Measurements from ENCODE around the gene INPP5E.

The INPP5E gene

GRCh38 chr9:136448655-136449054, 9.0 kb upstream of the INPP5E start:
- no peak for DNase-seq (ENCODE audit: low read depth in 2 of 2, low spot score in 1 of 2)

DNA sequence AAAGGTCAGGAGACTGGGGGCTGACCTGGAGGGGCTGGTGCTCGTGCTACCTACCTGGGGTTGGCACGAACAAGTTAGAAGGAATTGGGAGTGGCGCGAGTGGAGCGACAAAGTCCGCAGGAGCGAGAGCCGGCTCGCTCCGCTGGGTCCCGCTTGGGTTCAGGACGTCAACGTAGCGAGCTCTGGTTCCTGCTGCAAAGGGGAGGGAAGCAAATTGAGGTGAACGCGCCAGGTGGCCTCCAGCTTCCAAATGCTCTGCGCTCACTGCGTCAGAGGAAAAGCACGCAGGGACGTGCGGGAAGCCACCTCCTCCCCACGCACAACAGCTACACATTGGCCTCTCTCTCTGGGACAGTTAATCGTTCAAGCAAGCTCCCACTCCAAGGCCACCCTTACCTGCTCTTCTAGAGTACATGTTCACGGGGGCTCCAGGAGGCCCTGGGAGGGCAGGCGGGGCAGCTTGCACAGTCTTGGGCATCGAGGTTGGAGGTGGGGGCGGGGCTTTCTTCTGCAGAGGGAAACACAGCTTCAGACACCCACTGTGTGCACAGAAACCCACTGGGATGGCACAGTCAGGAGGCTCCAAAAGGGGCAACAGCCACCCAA, 7.6 kb upstream of the INPP5E start:
- no peak for DNase-seq (ENCODE audit: low read depth in 2 of 2, low spot score in 1 of 2)

- DNase-seq (ENCODE audit: low read depth in 2 of 2, low spot score in 1 of 2) = no peak
Measured at GRCh38 chr9:136445799-136446198, 6.2 kb upstream of the INPP5E start.

GRCh38 chr9:136444102-136444501, 4.5 kb upstream of the INPP5E start:
- DNase-seq (ENCODE audit: low read depth in 2 of 2, low spot score in 1 of 2) = no peak

DNA sequence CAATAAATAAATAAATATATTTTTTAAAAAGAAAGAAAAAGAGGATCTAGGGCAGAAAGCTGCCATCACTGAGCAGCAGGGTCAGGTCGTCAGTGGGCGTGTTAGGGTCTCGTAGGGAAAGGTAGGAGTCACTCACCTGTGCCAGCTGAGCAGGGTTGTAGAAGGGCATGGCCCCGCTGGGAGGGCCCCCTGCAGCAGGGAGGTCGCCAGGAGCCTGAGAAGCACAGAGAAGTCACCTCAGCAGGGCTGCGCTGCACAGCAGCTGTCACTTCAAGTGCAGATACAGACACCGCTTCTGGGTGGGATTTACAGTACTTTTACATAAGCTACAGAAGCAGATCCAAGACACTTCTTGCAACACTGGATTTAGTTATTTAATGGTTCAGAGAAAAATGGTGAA, 4.0 kb upstream of the INPP5E start:
- no peak for DNase-seq (ENCODE audit: low read depth in 2 of 2, low spot score in 1 of 2)

DNA sequence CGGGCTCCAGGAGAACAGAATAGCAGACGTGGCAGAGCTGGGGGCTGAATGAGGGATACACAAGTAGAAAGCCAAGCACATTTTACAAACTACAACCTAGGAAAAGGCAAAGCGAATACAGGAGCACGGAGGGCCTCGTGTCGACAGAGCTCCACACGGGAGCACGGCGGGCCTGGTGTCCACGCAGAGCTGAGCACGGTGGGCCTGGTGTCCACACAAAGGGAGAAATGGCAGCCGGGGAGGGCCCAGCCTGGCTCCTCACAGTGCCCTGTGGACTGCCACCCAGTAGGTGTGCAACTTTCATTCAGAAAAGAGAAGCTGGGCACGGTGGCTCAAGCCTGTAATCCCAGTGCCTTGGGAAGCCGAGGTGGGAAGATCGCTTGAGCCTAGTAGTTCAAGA, 3.4 kb upstream of the INPP5E start:
- no peak for DNase-seq (ENCODE audit: low read depth in 2 of 2, low spot score in 1 of 2)

DNA sequence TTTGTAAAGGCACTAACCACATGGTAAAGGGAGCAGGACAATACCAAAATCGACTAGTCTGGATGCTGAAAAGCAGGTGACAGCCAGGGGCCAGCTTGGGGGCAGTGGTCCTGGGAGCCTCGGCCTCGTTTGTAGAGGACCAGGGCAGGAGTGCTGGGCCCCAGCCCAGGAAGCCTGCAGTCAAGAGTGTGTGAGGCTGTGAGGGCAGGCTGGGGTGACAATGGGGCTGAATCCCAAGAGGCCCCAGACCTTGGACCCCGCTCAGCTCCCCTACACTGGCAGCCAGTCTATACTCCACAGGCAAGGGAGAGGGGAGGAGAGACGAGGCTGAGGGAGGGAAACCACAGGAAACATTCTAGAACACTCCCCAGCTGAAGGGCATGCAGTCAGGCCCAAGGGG, 2.6 kb upstream of the INPP5E start:
- no peak for DNase-seq (ENCODE audit: low read depth in 2 of 2, low spot score in 1 of 2)

GRCh38 chr9:136441681-136442245, 2.1 kb upstream of the INPP5E start:
- no peak for DNase-seq (ENCODE audit: low read depth in 2 of 2, low spot score in 1 of 2)

GRCh38 chr9:136441191-136441680, 1.6 kb upstream of the INPP5E start:
- no peak for DNase-seq (ENCODE audit: low read depth in 2 of 2, low spot score in 1 of 2)

DNA sequence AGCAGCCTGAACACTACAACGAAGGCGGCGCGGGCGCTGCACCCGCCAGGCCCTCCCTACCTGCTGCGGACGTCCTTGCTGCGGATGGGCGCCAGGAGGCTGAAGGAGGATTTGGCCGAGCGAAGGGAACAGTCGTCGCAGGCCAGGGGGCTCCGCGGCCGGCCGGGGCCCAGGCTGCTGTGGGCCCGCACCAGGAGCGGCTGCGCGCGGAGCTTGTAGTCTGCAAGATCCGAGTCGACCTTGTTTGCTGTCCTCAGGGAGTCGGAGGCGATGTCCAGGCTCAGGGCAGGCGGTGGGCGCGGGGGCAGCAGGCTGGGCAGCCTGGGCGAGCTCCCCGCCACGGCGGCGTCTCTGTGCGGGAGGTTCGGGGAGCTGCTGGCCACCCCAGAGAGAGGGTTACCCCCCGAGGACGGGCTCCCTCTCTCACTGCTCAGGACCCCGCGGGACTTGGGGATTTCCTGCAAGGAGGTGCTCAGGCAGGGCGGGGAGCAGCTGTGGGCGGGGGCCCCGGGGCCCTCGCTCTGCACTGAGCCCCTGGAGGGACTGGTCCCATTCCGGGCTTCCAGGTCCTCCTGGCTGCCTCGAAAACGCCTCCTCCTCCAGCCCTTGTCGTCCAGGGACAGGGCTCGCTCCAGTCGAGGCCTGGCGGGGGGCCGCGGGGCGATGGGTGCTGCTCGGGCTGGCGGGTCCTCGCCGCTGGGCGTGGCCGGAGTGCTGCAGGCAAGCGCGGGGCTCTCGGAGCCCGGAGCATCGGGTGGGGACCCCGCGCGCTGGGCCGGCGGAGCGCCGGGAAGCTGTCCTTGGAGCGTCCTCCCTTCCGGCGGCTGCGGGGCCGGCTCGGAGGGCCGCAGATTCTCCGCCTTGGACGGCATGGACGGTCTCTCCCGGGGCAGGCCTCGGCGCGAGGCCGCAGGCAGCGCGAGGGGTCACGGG, 831 bp downstream of the INPP5E start:
- peak in 1 of 2 donors; percentile 29 for DNase-seq (ENCODE audit: low read depth in 2 of 2, low spot score in 1 of 2)

- no peak for DNase-seq (ENCODE audit: low read depth in 2 of 2, low spot score in 1 of 2)
Measured at GRCh38 chr9:136437839-136438547, 1.7 kb downstream of the INPP5E start.

DNA sequence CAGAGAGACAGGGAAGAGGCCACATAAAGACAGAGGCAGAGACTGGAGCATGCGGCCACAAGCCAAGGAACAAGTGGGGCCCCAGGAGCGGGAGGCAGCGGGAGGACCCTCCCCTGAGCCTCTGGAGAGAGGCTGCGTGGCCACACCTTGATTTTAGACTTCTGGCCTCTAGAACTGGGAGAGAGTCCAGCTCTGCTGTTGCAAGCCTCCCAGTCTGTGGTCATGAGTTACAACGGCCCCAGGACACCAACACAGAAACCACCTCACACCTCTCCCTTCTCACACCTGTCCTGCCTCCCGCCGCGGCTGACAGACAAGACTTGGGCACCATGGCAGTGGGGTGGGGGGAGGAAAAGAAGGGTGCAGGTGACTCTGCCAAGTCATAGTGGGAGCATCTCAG, 2.2 kb downstream of the INPP5E start:
- no peak for DNase-seq (ENCODE audit: low read depth in 2 of 2, low spot score in 1 of 2)

DNA sequence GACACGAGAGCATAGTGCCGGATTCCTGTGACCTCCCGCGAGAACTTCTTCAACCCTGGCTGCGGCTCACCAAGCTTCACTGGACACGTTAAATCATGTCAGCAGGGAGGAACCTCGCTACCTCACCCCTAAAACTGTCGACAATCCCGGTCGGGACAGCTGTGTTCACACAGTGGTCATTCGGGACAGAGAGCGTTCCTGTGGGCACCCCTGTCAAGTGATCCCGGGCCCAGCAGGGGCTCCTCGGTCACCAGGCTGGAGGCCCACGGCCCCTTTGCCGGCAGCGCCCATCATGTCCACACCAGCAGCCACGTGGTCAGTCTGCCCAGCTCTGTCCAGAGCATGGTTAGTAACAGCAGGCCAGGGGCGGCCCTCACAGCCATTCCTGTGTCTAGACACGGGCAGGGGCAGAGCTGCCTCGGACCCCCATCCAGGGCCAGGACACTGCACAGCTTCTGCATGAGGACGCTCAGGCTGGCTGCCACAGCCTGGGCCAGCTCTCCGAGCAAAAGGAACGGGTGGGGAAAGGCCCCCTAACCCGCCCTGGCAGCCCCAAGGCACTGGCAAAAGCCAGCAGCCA, 3.5 kb downstream of the INPP5E start:
- DNase-seq (ENCODE audit: low read depth in 2 of 2, low spot score in 1 of 2) = no peak

- no peak for DNase-seq (ENCODE audit: low read depth in 2 of 2, low spot score in 1 of 2)
Measured at GRCh38 chr9:136434580-136435169, 5.0 kb downstream of the INPP5E start.

DNA sequence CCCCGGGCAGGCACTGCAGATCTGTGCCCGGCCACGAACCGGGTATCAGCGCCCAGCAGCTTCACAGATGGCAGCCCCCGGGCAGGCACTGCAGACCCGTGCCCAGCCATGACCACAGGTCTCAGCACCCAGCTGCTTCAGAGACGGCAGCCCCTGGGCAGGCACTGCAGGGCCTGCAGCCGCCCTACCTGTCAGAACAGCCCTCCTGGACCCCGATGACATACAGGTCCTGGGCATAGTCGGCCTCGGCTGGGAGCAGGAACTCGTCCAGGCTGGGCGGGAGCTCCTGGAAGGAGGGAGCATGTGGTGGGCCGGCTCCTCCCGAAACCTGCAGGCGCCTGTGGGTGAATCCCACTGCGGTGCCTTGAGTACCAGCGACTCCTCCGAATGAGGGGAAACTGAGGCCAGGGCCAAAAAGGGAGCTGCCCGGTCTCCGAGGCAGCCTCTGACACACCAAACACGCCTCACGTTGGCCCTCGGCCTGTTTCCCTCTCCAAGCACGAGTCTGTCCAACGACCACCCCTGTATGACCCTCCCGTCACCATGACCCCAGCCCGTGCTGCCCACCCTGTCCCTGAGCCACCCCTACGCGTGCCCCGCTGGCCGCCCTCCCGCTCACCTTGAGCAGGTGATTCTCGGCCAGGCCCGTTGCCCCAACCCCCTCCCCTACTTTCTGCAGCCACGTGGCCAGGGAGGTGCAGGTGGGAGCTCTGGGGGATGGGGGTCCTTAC, 5.6 kb downstream of the INPP5E start:
- no peak for DNase-seq (ENCODE audit: low read depth in 2 of 2, low spot score in 1 of 2)

DNA sequence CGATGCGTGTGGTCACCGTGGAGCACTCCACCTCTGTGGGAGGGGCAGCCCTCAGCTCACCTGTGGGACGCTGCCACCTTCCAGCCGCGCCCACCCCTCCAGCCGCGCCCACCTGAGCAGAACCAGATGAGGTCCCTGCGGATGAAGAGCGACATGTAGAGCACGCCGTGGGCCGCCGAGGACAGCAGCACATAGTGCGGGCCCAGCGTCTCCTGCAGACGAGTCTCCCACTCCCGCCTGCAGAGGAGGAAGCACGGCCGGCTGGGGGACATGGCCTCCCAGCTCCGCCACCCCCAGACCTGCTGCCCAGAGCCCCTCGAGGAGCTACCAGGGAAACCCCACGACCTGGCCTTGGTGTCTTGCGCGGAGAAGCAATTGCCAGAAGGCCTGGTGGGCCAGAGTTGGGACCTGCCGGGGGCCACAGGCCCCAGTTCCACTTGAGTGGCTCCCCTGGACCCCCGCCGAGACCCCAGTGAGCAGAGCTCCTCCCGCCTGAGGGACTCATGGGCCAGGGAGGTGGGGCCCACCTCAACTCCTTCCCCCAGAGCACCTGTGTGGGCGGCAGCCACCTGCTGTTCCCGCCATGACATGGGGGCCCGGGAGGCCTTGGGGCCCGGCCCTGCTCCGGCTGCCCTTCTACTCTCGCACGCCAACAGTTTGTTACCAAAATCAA, 6.5 kb downstream of the INPP5E start:
- DNase-seq (ENCODE audit: low read depth in 2 of 2, low spot score in 1 of 2) = no peak

DNA sequence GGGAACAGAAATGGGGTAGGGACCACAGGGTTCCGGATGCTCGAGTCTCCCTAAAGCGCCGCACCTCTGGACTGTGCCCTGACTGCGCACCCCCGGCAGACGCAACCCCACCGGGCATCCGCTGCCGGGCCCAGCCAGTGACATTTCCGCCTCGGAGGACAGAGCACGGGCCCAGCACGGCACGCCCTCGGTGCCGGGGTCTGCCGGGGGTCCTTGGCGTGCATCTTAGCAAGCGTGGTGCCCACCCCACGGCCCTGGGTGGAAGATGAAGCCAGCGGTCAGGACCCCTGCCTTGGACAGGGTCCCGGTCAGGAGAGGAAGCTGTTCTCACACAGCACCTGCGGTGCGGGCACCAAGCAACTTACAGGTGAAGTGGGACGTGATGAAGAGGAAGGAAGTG, 7.1 kb downstream of the INPP5E start:
- DNase-seq (ENCODE audit: low read depth in 2 of 2, low spot score in 1 of 2) = no peak

DNA sequence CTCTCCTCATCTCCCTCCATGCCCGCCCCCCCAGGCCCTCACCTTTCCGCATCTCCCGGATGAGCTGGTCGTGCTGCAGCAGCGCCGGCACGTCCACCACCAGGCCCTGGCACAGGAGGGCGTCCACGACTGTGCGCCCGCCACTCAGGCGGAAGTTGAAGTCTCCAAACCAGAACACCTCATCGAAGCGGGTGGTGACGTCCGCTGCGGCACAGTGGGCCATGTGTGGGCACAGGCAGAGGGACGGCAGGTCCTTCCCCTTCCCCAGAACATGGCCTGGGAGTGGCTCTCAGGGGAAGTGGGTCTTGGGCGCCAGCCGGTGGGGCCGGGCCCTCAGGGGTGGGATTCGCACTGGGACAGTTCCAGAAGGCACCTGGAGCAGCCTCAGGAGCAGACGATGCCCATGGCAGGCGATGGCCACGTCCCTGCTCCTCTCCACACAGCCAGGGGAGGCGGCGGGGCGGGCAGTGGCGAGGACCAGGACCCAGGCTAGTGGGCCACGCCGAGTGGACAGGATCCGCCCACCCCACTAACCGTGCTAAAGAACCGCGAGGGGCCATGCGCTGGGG, 7.8 kb downstream of the INPP5E start:
- no peak for DNase-seq (ENCODE audit: low read depth in 2 of 2, low spot score in 1 of 2)

DNA sequence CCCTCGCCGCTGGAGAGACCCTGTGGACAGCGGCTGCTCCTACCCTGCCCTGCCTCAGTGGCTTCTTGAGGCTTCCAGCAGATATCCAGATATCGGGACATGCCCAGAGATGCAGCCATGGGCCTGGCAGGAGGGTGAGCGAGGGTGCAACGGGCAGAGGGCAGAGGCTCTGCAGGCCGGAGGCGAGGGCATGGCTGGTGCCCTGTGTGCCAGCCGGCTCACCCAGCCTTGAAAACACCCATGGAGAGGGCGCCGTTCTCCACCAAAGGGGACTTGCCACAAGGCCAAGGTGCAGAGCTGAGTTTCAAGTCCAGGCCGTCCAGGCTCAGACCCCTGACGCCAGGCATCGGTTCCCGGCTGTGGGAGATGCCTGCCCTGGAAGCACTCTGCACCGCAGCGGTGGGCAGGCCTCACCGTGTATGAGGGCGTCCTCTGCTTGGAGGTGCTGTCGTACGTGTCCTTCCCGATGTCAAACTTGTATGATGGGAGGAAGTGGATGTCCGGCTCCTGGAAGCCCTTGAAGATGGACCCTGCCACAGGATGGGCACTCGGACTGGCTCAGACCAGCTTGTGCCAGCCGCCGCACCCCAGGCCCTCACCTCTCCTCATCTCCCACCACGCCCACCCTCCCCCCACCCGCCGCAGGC, 8.9 kb downstream of the INPP5E start:
- DNase-seq (ENCODE audit: low read depth in 2 of 2, low spot score in 1 of 2) = no peak
